ENCODE data around the gene PPP6R3. TPM values are rescaled to one million over a fixed set of nuclear protein-coding genes. Genes with fewer than 3 reads are reported as not detected.
A peak's percentile ranks its signal among the peaks of the same experiment; 100 is the strongest.

Gene PPP6R3
- total and polyA plus RNA-seq, 2 of the 8 experiments (the other 6 are each of a cell fraction or from before 2014, with no cell fraction given) = 44.6 to 150 TPM

DNA sequence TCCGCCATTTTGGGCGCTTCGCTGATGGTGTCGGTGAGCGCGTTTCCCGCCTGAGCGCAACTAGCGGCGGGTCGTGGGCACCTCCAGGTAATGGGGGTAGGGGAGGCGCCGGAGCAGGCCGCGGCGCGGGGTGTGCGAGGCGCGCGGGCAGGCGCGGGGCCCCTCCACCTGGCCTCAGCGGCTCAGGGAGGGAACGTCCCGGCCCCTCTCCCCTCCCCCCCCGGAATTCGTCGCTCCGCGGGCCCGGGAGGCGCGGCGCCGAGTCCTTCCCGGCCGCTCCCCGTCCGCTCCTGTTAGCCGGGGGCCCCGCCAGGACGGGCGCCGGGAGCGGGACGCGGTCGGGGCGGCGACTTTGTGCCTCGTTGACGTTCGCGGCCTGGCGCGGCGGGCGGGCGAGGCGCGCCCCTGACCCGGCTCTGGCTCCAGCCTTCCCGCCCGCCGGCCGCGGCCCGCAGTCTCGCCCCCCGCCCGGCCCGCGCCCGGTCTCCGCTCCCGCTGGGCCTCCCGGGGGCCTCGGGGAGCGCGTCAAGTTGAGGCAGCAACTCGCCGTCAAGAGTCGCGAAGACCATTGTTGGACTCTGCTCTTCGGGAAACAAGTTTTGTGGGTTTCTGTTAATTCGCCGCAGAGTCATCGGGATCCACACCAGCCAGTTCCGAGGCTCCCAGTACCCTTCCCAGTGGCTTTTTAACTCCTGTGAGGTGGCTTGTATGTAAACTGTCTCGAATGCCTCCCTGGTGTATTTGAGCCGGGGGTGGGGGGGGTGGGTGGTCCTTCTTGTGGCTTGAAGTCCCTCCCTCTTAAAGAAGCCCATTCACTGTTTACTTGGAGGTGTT is at the start of gene PPP6R3 (continued):
- TF ChIP-seq FOSL1 (IDR thresholded peaks at IDR 0.05; ENCODE audit: insufficient read depth, low read depth, low read length) = no peak
- peak; percentile 35; the same call in 1 of the 2 replicates for TF ChIP-seq RBBP5 (IDR thresholded peaks at IDR 0.05; ENCODE audit: borderline replicate concordance, low read depth, low read length)
- no peak for TF ChIP-seq NRF1 (IDR thresholded peaks at IDR 0.05; ENCODE audit: low read depth, low read length)
- TF ChIP-seq SAP30 (IDR thresholded peaks at IDR 0.05; ENCODE audit: insufficient read depth, insufficient replicate concordance, low read length) = no peak
- TF ChIP-seq TAF1 (IDR thresholded peaks at IDR 0.05; ENCODE audit: low read depth, low read length) = peak; percentile 79
- TF ChIP-seq CHD1 (IDR thresholded peaks at IDR 0.05; ENCODE audit: low read depth, low read length) = no peak
- peak; percentile 9 for TF ChIP-seq ASH2L (IDR thresholded peaks at IDR 0.05; ENCODE audit: low read length)
- TF ChIP-seq KDM5A (IDR thresholded peaks at IDR 0.05; ENCODE audit: low read length) = no peak
- TF ChIP-seq RNF2 (IDR thresholded peaks at IDR 0.05; ENCODE audit: borderline replicate concordance, low read depth, low read length, missing control alignments, poor library complexity, severe bottlenecking) = no peak
- TF ChIP-seq RAD21 (IDR thresholded peaks at IDR 0.05 in 1 of 2, conservative IDR thresholded peaks at IDR 0.05 in 1 of 2; ENCODE audit: low read depth in 2 of 2, low read length in 2 of 2) = no peak
- TF ChIP-seq JUN (IDR thresholded peaks at IDR 0.05; ENCODE audit: low read depth, low read length) = no peak
- TF ChIP-seq, protein P1, sequence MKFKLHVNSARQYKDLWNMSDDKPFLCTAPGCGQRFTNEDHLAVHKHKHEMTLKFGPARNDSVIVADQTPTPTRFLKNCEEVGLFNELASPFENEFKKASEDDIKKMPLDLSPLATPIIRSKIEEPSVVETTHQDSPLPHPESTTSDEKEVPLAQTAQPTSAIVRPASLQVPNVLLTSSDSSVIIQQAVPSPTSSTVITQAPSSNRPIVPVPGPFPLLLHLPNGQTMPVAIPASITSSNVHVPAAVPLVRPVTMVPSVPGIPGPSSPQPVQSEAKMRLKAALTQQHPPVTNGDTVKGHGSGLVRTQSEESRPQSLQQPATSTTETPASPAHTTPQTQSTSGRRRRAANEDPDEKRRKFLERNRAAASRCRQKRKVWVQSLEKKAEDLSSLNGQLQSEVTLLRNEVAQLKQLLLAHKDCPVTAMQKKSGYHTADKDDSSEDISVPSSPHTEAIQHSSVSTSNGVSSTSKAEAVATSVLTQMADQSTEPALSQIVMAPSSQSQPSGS (IDR thresholded peaks at IDR 0.05; ENCODE audit: low read length) = no peak
- TF ChIP-seq EZH2 (IDR thresholded peaks at IDR 0.05; ENCODE audit: low read depth, low read length, severe bottlenecking) = no peak
